ENCODE results near the gene ASAP3.

DNA sequence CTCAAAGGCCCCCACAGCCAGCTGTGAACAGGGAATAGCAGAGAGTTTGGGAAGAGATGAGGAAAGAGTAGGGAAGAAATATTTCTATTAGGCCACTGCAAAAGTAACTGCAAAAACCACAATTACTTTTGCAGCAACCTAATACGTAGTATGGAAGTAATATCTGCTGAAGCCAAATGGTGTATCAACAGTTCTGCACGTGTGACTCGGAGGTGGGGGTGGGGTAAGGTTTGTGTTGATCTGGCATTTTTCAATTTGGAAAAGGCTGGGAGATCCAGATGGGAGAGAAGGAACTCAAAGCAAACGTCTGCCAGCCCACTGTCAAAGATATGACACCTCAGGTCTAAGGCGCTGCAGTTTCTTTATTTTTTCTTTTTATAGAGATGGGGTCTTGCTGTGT, 103.3 kb downstream of the ASAP3 start:
- TF ChIP-seq, protein P1, sequence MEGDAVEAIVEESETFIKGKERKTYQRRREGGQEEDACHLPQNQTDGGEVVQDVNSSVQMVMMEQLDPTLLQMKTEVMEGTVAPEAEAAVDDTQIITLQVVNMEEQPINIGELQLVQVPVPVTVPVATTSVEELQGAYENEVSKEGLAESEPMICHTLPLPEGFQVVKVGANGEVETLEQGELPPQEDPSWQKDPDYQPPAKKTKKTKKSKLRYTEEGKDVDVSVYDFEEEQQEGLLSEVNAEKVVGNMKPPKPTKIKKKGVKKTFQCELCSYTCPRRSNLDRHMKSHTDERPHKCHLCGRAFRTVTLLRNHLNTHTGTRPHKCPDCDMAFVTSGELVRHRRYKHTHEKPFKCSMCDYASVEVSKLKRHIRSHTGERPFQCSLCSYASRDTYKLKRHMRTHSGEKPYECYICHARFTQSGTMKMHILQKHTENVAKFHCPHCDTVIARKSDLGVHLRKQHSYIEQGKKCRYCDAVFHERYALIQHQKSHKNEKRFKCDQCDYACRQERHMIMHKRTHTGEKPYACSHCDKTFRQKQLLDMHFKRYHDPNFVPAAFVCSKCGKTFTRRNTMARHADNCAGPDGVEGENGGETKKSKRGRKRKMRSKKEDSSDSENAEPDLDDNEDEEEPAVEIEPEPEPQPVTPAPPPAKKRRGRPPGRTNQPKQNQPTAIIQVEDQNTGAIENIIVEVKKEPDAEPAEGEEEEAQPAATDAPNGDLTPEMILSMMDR (IDR thresholded peaks at IDR 0.05), result no peak
- TF ChIP-seq ZNF138 (CRISPR knock-in tag; conservative IDR thresholded peaks at IDR 0.05), result no peak

Measured in WTC11 (cell line).